Activated T-helper 17 cell treated with anti-CD3 and anti-CD28 coated beads, Interleukin-2, amount 50 U/mL, for 72 hours (primary cell): Measurements from ENCODE around the gene BCDIN3D. TPM values are rescaled to one million over a fixed set of nuclear protein-coding genes. Genes with fewer than 3 reads are reported as not detected.
"Not testable (repeated sequence)": the region's sequence is repeated elsewhere in the genome, so short reads cannot be mapped to it uniquely, and the experiment has no call there.

Experiments
- ATAC-seq: fragments of 150-1000 bp; cut with Tn5 transposase; replicated peaks from 2 replicates; pipeline ENCODE4 v1.10.0; 2021; ENCODE audit warnings: mild to moderate bottlenecking, moderate library complexity
- H3K27ac Mint-ChIP-seq: one replicate; pipeline ENCODE4 v1.8.0; 2022; ENCODE audit warnings: mixed read lengths
- H3K27me3 Mint-ChIP-seq: one replicate; pipeline ENCODE4 v1.8.0; 2022; ENCODE audit warnings: mixed read lengths
- H3K36me3 Mint-ChIP-seq: one replicate; pipeline ENCODE4 v1.8.0; 2022; ENCODE audit warnings: low read depth, mild to moderate bottlenecking, mixed read lengths
- H3K4me1 Mint-ChIP-seq: one replicate; pipeline ENCODE4 v1.8.0; 2022; ENCODE audit warnings: mixed read lengths
- H3K4me3 Mint-ChIP-seq: one replicate; pipeline ENCODE4 v1.8.0; 2022; ENCODE audit warnings: mild to moderate bottlenecking, mixed read lengths
- H3K9me3 Mint-ChIP-seq: one replicate; pipeline ENCODE4 v1.8.0; 2022; ENCODE audit warnings: mixed read lengths
- total RNA-seq, 2 donors: library from RNA; stranded (reverse); gene quantifications; one replicate each; pipeline ENCODE4 v1.2.3, GENCODE V29; 2022

BCDIN3D gene
- total RNA-seq, 2 donors from 2014 or later = 3.4 to 5.1 TPM

- Mint-ChIP-seq H3K4me1 (peaks cover 8% of the 10 kb centered on the region), H3K4me3 (no peak overlapping the region), H3K27ac (no peak overlapping the region), H3K27me3 (peaks cover 6% of the 10 kb centered on the region), H3K9me3 (peaks cover 6% of the 10 kb centered on the region), H3K36me3 (no peaks in the 10 kb centered on the region)
- no peak for ATAC-seq
Measured at GRCh38 chr12:49882248-49882850, 39.4 kb upstream of the BCDIN3D start.

- H3K36me3 Mint-ChIP-seq = no peaks in the 10 kb centered on the region
- ATAC-seq = no peak
- peaks cover 6% of the 10 kb centered on the region for H3K9me3 Mint-ChIP-seq
- H3K27ac Mint-ChIP-seq = no peak overlapping the region
- peaks cover 8% of the 10 kb centered on the region for H3K4me1 Mint-ChIP-seq
- no peak overlapping the region for H3K4me3 Mint-ChIP-seq
- H3K27me3 Mint-ChIP-seq = peaks cover 3% of the 10 kb centered on the region
Measured at GRCh38 chr12:49881415-49882247, 38.7 kb upstream of the BCDIN3D start.

GRCh38 chr12:49880756-49881414 lies 38.0 kb upstream of the BCDIN3D start:
- peaks cover 8% of the 10 kb centered on the region for H3K4me1 Mint-ChIP-seq
- H3K9me3 Mint-ChIP-seq = peaks cover 6% of the 10 kb centered on the region
- ATAC-seq = no peak
- H3K27ac Mint-ChIP-seq = no peak overlapping the region
- no peak overlapping the region for H3K4me3 Mint-ChIP-seq
- H3K36me3 Mint-ChIP-seq = no peaks in the 10 kb centered on the region
- H3K27me3 Mint-ChIP-seq = peaks cover 3% of the 10 kb centered on the region

GRCh38 chr12:49879065-49879464 lies 36.2 kb upstream of the BCDIN3D start:
- H3K27ac Mint-ChIP-seq, H3K9me3 Mint-ChIP-seq, H3K4me1 Mint-ChIP-seq: not testable (repeated sequence)

GRCh38 chr12:49878021-49878420 lies 35.1 kb upstream of the BCDIN3D start:
- ATAC-seq = no peak
- no peak overlapping the region for H3K27ac Mint-ChIP-seq
- peaks cover 8% of the 10 kb centered on the region for H3K4me1 Mint-ChIP-seq
- H3K4me3 Mint-ChIP-seq = no peak overlapping the region
- peaks cover 6% of the 10 kb centered on the region for H3K9me3 Mint-ChIP-seq
- no peaks in the 10 kb centered on the region for H3K27me3 Mint-ChIP-seq
- H3K36me3 Mint-ChIP-seq = no peaks in the 10 kb centered on the region

More at GRCh38 chr12:49879065-49879464, 36.2 kb upstream of the BCDIN3D start:
- ATAC-seq, H3K36me3 Mint-ChIP-seq, H3K4me3 Mint-ChIP-seq, H3K27me3 Mint-ChIP-seq: not testable (repeated sequence)

GRCh38 chr12:49877066-49877465 lies 34.2 kb upstream of the BCDIN3D start:
- H3K4me1 Mint-ChIP-seq = peaks cover 8% of the 10 kb centered on the region
- no peaks in the 10 kb centered on the region for H3K27me3 Mint-ChIP-seq
- no peak overlapping the region for H3K27ac Mint-ChIP-seq
- H3K36me3 Mint-ChIP-seq = no peaks in the 10 kb centered on the region
- peaks cover 6% of the 10 kb centered on the region for H3K9me3 Mint-ChIP-seq
- no peak overlapping the region for H3K4me3 Mint-ChIP-seq
- no peak for ATAC-seq

- peaks cover 8% of the 10 kb centered on the region for H3K4me1 Mint-ChIP-seq
- no peaks in the 10 kb centered on the region for H3K36me3 Mint-ChIP-seq
- H3K4me3 Mint-ChIP-seq = no peak overlapping the region
- H3K9me3 Mint-ChIP-seq = peaks cover 6% of the 10 kb centered on the region
- ATAC-seq = no peak
- H3K27me3 Mint-ChIP-seq = no peaks in the 10 kb centered on the region
- H3K27ac Mint-ChIP-seq = no peak overlapping the region
Measured at GRCh38 chr12:49876070-49876469, 33.2 kb upstream of the BCDIN3D start.

- H3K4me3 Mint-ChIP-seq = no peak overlapping the region
- H3K9me3 Mint-ChIP-seq = peaks cover 6% of the 10 kb centered on the region
- H3K36me3 Mint-ChIP-seq = no peaks in the 10 kb centered on the region
- no peaks in the 10 kb centered on the region for H3K27me3 Mint-ChIP-seq
- peaks cover 8% of the 10 kb centered on the region for H3K4me1 Mint-ChIP-seq
- no peak for ATAC-seq
- H3K27ac Mint-ChIP-seq = no peak overlapping the region
Measured at GRCh38 chr12:49875115-49875720, 32.3 kb upstream of the BCDIN3D start.

- Mint-ChIP-seq H3K36me3 (no peaks in the 10 kb centered on the region), H3K4me3 (no peak overlapping the region), H3K27me3 (no peaks in the 10 kb centered on the region)
Measured at GRCh38 chr12:49874142-49874897, 31.4 kb upstream of the BCDIN3D start.

GRCh38 chr12:49873361-49873934 lies 30.5 kb upstream of the BCDIN3D start:
- H3K36me3 Mint-ChIP-seq = no peaks in the 10 kb centered on the region
- ATAC-seq = no peak
- H3K4me1 Mint-ChIP-seq = no peaks in the 10 kb centered on the region
- no peak overlapping the region for H3K27ac Mint-ChIP-seq
- H3K27me3 Mint-ChIP-seq = no peaks in the 10 kb centered on the region
- no peaks in the 10 kb centered on the region for H3K9me3 Mint-ChIP-seq
- no peak overlapping the region for H3K4me3 Mint-ChIP-seq

More at GRCh38 chr12:49874142-49874897, 31.4 kb upstream of the BCDIN3D start:
- peaks cover 6% of the 10 kb centered on the region for H3K4me1 Mint-ChIP-seq
- ATAC-seq = no peak
- no peak overlapping the region for H3K27ac Mint-ChIP-seq
- peaks cover 5% of the 10 kb centered on the region for H3K9me3 Mint-ChIP-seq

- no peaks in the 10 kb centered on the region for H3K4me1 Mint-ChIP-seq
- H3K36me3 Mint-ChIP-seq = no peaks in the 10 kb centered on the region
- no peaks in the 10 kb centered on the region for H3K27me3 Mint-ChIP-seq
- H3K27ac Mint-ChIP-seq = no peak overlapping the region
- no peaks in the 10 kb centered on the region for H3K9me3 Mint-ChIP-seq
- H3K4me3 Mint-ChIP-seq = no peak overlapping the region
- ATAC-seq = no peak
Measured at GRCh38 chr12:49872781-49873181, 29.9 kb upstream of the BCDIN3D start.

- Mint-ChIP-seq H3K9me3 (no peaks in the 10 kb centered on the region), H3K27ac (no peak overlapping the region), H3K27me3 (no peaks in the 10 kb centered on the region)
Measured at GRCh38 chr12:49872381-49872780, 29.5 kb upstream of the BCDIN3D start.

GRCh38 chr12:49871811-49872251 lies 28.9 kb upstream of the BCDIN3D start:
- not testable (repeated sequence) for H3K4me1 Mint-ChIP-seq, H3K27ac Mint-ChIP-seq, ATAC-seq, H3K27me3 Mint-ChIP-seq, H3K4me3 Mint-ChIP-seq, H3K36me3 Mint-ChIP-seq, H3K9me3 Mint-ChIP-seq

More at GRCh38 chr12:49872381-49872780, 29.5 kb upstream of the BCDIN3D start:
- H3K36me3 Mint-ChIP-seq = no peaks in the 10 kb centered on the region
- H3K4me1 Mint-ChIP-seq = no peaks in the 10 kb centered on the region
- H3K4me3 Mint-ChIP-seq = no peak overlapping the region
- ATAC-seq = no peak

- ATAC-seq = no peak
- Mint-ChIP-seq H3K9me3 (no peaks in the 10 kb centered on the region), H3K4me3 (no peak overlapping the region), H3K27ac (no peak overlapping the region), H3K36me3 (no peaks in the 10 kb centered on the region), H3K27me3 (no peaks in the 10 kb centered on the region), H3K4me1 (no peaks in the 10 kb centered on the region)
Measured at GRCh38 chr12:49871263-49871561, 28.3 kb upstream of the BCDIN3D start.
